Measurements from ENCODE around the gene CEP72.

The CEP72 gene

DNA sequence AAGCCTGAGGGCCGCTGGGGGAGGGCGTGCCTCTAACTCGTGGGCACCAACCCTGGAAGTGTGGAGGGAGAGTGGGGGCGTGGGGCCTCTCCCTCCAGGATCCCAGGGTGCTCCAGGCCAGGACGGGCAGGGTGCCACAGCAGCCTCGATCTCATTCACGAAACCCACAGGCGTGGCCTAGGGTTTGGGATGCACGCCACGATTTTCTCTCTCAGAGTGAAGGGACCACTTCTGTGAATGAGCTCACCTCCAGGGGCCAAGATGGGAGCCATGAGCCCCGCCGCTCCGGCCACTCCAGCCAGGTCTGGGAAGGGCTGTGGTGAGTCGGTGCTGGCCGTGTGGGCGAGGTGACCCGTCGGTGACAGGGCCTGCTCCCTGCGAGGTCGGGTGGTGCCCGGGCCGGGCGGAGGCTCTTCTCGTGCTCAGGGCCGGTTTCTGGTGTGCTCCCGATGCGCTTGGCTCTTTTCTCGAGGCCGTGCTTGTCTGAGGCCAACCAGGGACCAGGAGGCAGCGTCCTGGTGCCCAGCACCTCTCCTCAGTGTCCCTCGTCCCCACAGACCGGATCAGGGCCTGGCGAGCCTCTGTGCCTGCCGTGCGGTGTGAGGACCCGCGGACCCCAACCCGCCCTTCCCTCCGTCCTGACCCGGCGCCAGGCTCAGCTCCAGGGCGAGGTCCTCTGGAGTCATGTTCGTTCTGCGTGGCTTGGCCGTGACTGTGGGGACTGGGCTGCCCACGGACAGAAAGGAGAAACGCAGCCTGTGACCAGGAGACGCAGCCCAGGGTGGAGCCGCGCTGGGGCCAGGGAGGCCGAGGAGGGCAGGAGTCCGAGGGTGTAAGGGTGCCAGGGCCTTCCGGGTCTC lies 50.0 kb downstream of the CEP72 start:
- no peak for DNase-seq

DNA sequence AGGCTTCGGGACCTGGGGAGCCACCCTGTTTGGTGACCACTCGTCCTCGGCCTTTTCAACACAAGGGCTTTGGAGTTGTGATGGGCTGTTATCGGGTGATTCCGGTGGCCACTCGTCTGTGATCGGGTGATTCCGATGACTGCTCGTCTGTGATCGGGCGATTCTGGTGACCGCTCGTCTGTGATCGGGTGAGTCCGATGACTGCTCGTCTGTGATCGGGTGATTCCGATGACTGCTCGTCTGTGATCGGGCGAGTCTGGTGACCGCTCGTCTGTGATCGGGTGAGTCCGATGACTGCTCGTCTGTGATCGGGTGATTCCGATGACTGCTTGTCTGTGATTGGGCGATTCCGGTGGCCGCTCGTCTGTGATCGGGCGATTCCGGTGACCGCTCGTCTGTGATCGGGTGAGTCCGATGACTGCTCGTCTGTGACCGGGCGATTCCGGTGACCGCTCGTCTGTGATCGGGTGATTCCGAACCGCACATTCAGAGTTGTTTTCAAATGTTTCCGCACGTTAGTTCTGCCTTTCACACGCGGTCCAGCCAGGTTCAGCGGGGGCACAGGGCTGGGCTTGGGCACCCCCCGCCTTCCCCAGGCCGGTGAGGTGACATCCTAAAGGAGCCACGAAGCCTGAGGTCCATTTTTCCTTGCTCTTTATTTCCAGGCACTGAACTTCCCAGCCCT lies 50.8 kb downstream of the CEP72 start:
- no peak for DNase-seq

DNA sequence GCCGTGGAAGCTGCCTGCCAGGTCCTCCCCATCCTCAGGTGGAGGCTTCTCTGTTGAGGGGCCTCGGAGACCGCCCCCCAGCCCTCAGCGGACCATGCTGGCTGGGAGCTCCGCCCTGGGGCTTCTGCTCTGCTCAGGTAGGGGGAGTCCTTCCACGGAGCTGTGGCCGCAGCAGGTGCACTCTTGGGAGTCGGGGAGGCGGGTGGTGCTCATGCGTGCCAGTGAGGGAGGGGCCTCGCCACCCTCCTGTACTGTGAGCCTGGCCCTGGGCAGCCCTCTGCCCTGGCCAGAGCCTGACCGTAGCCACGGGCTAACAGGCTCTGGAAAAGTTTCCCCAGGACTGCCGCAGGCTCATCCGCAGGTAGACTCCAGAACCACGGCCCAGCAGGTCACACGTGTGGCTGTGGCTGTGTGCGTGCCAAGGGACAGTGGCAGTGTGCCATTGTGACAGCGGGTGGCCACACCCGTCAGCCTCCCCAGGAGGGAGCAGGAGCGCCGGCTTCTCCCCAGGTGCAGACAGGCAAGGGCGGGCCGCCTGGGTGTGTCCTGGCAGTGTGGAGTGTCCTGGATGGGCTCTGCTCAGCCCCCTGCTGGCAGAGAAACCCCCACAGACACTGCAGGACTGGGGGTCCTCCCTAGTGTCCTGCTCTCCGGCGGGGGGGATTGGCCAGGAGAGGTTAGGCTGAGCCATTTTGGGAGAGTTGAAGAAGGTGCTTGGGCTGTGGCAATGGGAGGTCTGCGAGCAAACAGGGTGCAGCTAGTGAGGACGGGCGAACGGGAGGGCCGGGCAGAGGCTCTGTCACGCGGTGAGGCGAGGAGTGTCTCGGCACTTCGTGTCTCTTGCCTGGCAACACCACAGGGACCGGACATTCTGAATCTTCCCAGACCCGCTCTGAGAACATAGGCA lies 51.5 kb downstream of the CEP72 start:
- DNase-seq, result no peak

DNA sequence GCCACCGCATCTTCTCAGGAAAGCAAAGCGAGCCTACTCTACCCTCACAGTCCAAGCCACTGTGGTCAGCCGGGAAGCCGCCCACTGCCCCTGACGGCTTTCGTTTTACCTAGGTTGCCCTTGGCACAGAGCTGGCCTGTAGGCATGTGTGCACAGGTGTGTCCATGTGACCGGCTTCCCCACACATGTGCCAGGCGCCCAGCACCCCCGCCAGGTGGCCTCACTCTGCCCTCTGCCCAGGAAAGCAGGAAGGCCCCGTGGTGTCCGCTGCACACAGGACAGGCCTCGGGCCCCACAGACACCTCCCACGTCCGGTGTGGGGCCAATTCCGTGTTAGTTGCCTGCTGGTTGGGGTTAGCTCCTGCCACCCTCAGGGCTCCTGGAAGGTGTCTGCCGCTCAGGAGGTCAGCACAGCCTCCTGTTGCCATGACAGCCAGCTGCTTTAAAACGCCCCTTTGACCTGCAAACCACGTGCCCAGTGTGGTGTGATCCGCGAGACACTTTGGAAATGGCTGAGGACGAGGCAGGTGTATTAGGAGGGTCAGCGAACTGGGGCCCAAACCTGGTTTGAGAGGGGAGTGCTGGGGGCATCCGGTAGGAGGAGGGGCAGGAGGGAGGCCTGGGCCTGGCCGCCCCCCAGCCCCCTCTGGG lies 52.3 kb downstream of the CEP72 start:
- no peak for DNase-seq

GRCh38 chr5:664994-665360 lies 52.8 kb downstream of the CEP72 start:
- DNase-seq, result no peak

DNA sequence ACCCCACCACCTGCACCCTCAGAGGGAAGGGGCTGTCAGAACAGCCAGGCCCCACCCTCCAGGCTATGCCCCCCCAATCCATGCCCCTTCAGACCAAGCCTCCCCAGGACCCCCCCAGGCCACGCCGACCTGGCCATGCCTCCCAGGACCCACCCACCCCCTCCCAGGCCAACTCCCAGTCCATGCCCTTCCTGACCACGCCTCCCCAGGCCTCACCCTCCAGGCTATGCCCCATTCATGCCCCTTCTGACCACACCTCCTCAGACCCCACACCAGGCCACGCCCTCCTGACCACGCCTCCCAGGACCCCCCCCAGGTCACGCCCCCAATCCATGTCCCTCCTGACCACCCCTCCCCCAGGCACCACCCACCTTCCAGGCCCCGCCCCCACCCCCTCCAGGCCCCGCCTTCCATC lies 53.4 kb downstream of the CEP72 start:
- DNase-seq, result no peak

DNA sequence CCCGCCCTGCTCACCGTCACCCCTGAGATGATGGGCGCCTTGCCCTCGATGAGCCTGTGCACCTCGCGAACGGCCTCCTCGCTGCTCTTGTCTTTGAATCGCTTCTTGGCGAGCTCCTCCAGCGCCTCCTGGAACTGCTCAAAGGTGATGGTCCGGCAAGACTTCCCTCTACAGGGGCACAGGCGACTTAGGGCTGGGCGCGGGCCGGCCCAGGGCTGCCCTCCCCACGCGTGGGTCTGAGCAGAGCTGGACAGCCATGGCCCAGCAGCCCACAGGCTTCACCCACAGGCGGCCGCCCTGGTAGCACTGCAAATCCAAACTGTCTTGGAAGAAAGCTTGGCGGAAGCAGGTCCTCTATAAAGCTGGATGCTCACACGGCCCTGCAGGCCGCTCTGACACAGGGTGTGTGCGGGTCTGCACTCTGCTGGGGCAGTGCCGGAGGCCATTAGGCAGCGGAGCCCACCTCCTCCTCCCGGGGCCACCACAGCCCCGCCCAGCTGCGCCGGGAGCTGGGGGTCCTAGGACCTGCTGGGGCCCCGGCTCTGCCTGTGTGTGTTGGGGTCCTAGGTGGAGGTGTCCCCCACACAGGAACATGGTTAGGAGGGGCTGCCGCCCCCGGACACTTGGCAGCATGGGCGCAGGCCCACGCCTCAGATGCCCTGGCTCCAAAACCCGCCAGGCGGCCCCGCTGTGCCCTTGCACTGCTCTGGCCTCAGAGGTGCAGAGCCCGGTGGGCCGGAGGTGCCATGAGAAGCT lies 54.0 kb downstream of the CEP72 start:
- no peak for DNase-seq

GRCh38 chr5:666816-667498 lies 54.8 kb downstream of the CEP72 start:
- DNase-seq, result no peak

DNA sequence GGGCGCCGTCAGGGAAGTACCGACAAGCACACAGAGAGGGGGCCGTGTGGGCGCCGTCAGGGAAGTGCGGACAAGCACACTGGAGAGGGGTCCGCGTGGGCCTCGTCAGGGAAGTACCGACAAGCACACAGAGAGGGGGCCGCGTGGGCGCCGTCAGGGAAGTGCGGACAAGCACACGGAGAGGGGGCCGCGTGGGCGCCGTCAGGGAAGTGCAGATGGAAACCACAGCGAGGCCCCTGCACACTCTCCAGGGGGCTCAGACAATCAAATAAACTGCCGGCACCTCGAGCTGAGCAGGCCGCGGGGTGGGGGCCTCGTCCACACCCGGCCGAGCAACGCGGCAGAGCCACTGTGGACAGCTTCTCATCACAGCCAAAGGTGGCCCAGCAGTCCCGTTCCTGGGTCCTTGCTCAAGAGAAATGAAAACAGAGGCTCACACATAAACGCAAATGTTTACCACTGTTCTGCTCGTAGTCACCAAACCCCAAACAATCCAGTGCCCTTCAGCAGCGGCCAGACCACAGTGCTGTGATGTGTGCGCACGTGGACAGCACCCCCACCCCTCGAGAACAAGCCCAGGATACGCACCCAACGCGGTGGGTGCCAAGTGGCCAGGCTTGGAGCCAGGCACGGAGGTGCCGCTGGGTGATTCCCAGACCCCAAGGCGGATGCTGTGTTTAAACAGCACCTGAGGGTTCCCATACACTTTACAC lies 56.3 kb downstream of the CEP72 start:
- no peak for DNase-seq

GRCh38 chr5:669111-669841 lies 57.1 kb downstream of the CEP72 start:
- DNase-seq, result no peak

DNA sequence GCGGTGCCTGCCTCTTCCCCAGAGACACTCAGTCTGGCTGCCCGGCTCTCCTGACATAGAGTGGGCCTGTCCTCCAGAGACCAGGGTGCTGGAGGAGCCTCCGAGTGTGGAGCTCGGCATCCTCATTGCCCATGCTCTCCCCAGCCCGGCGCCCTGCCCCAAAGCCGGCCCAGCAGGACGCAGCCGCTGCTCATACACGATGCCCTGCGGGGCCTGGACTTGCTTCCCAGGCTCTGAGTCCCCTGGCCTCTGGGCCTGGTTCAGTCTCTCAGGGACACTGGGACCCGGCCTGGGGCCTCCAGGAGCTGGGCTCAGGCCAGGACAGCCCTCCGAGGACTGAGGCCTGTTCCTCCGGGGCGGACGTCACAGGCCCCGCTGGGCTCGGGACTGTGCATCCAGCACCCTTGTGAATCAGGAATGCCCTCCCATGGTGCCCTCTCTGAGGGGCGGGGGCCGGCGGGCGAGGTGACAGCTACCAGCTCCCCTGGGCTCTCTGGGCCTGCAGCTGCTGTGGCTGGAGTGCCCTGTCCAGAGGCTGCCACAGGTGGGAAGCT lies 57.8 kb downstream of the CEP72 start:
- DNase-seq, result no peak

DNA sequence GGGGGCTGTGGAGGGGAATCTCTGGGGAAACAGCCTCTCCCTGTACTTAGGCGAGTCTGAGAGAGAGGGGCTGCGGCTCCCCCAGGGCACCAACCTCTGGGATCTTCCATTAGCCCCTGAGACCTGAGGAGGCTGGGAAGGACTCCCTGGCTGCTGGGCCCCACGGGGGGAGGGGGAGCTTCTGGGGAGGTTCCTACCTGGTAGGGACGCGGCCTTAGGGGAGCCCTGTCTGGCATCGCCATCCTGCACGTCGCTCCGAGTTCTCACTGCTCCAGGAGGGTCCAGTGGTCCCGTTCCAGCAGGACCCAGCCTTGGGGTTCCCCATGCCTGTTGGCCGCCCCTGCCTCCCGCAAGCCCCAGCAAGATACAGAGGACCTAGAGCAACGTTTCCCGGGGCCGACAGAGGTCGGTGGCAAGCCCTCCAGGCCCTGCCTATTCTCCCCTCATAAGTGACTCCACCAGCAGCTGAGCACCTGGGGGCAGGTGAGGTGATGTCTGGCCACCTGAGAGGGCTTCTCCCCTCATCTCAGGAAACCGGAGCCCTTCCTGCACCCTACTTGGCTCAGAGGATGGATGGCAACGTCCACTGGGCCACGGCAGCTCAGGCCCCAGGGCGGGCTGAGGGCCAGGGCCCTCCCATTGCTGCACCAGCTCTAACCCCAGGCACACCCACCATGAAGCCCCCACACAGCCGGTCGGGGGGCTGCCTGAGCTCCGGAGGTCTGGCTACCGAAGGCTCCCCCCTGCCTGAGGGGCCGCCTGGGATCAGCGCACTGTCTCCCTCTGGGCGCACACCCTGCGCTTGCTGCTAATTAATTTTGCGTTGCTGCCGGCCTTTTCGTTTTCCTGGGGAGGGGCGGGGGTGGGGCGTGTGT lies 58.5 kb downstream of the CEP72 start:
- DNase-seq, result no peak

DNA sequence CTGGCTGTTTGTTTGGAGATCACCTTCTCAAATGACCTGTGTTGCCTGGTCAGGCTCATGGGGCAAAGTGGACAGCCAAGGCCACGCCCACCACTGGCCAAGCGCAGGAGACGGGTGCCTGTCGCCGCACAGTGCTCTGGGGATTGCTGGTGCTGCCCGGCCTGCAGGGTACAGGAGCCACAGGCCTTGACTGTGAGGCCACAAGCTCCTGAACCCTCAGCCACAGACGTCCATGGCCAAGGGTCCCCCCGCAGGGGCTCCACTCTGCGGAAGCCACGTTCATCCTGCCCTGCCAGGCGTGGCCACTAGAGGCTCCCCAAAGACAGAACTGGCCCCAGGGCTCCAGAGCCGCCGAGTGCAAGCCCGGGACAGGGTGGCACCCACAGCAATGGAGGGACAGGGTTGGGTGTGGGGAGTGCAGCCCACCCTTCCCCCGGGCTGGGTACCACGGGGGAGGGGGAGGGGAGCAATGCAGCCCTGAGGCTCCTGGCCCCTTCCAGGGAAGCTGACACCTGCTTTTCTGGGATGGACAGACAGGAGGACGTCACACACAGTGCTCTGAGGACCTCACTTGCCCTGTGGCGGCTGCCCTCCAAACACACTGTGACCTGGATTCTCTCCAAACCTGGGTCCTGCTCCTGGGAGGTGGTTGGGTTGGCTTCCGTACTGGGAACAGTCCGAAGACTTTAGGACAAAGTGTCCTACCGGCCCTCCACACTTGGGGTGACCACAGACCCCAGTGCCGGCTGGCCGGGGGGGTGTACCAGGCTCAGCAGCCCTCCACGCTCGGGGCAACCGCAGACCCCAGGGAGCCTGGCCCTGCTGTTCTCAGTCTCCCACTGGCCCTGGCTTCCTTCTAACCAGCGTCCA lies 59.6 kb downstream of the CEP72 start:
- peak; percentile 63 for DNase-seq

GRCh38 chr5:672329-673160 lies 60.4 kb downstream of the CEP72 start:
- peak; percentile 92 for DNase-seq

GRCh38 chr5:673161-673830 lies 61.2 kb downstream of the CEP72 start:
- DNase-seq, result no peak
